Measurements from ENCODE around the gene C13orf42.

DNA sequence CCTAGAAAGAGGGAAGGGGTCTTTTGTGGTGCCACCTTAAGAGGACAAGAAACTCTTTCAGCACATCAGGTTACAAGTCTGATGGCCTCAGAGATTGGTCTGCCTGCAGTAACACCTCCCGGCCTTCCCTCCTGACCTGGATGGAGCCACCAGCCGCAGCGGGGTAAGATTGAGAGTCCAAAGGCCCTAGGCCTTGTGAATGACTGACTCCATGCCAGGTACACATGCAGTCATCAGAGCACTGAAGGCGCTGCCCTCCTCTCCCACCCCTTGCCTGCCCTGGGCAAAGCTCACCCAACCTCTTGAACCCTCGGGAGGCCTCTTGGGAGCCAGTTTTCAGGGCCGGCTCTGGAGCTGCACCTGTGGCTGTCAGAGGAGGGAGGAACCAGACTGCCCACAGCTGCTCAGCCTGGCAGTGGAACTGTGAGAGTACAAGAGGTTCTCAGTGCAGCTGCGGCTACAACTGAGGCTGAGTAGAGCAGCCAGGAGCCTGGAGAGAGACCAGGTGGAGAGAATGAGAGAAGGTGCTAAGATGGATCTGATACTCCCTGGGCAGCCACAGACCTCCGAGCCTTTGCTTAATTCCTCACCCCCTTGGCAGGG lies 23.8 kb upstream of the C13orf42 start:
- TF ChIP-seq, protein P1, sequence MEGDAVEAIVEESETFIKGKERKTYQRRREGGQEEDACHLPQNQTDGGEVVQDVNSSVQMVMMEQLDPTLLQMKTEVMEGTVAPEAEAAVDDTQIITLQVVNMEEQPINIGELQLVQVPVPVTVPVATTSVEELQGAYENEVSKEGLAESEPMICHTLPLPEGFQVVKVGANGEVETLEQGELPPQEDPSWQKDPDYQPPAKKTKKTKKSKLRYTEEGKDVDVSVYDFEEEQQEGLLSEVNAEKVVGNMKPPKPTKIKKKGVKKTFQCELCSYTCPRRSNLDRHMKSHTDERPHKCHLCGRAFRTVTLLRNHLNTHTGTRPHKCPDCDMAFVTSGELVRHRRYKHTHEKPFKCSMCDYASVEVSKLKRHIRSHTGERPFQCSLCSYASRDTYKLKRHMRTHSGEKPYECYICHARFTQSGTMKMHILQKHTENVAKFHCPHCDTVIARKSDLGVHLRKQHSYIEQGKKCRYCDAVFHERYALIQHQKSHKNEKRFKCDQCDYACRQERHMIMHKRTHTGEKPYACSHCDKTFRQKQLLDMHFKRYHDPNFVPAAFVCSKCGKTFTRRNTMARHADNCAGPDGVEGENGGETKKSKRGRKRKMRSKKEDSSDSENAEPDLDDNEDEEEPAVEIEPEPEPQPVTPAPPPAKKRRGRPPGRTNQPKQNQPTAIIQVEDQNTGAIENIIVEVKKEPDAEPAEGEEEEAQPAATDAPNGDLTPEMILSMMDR (IDR thresholded peaks at IDR 0.05; ENCODE audit: low read depth, low read length): no peak
- no peak for TF ChIP-seq MYC (IDR thresholded peaks at IDR 0.05; ENCODE audit: low read depth, low read length)
- TF ChIP-seq POLR2A (IDR thresholded peaks at IDR 0.05; ENCODE audit: extremely low read depth, insufficient read length): no peak
- TF ChIP-seq, protein P2, sequence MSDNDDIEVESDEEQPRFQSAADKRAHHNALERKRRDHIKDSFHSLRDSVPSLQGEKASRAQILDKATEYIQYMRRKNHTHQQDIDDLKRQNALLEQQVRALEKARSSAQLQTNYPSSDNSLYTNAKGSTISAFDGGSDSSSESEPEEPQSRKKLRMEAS (IDR thresholded peaks at IDR 0.05; ENCODE audit: low read depth, low read length): no peak
